Esophagus (tissue), 2 donors: ENCODE data around the gene SCARF2. TPM values are rescaled to one million over a fixed set of nuclear protein-coding genes. Genes with fewer than 3 reads are reported as not detected.

Source experiments
- H3K27ac ChIP-seq, 2 donors: one replicate each; pipeline ENCODE4 v1.5.1; 2013; ENCODE audit warnings: low read depth in 2 of 2, mild to moderate bottlenecking in 2 of 2, inconsistent platforms in 1 of 2, low read length in 1 of 2, moderate library complexity in 1 of 2
- H3K27me3 ChIP-seq, 2 donors: one replicate each; pipeline ENCODE4 v1.6.1; 2013; ENCODE audit warnings: low read length in 2 of 2, control low read depth in 1 of 2, mild to moderate bottlenecking in 1 of 2; ENCODE audit not compliant: insufficient read depth in 2 of 2, control insufficient read depth in 1 of 2
- H3K36me3 ChIP-seq, 2 donors: one replicate each; pipeline ENCODE4 v1.6.1; 2013; ENCODE audit warnings: low read length in 1 of 2; ENCODE audit not compliant: control insufficient read depth in 2 of 2, insufficient read depth in 2 of 2
- H3K4me1 ChIP-seq, 2 donors: one replicate each; pipeline ENCODE4 v1.6.1; 2013; ENCODE audit warnings: low read length in 1 of 2; ENCODE audit not compliant: control insufficient read depth in 2 of 2, insufficient read depth in 2 of 2
- H3K4me3 ChIP-seq, 2 donors: one replicate each; pipeline ENCODE4 v1.5.1; 2013; ENCODE audit warnings: low read length in 2 of 2, mild to moderate bottlenecking in 2 of 2, low read depth in 1 of 2, moderate library complexity in 1 of 2
- H3K9me3 ChIP-seq, 2 donors: one replicate each; pipeline ENCODE4 v1.6.1; 2013; ENCODE audit warnings: mild to moderate bottlenecking in 2 of 2, low read depth in 1 of 2, low read length in 1 of 2, moderate library complexity in 1 of 2; ENCODE audit not compliant: control insufficient read depth in 2 of 2, insufficient read depth in 1 of 2
- WGBS, 2 donors: extraction: QIAGEN DNeasy Blood & Tissue Kit; methylation state at CpG; one replicate each; pipeline ENCODE4 v1.1.7; 2013; 5-methylcytosine and 5-hydroxymethylcytosine counted together
- polyA plus RNA-seq, 2 donors: library from polyadenylated mRNA; stranded (reverse); fragments of 200-250 nt; gene quantifications; one replicate each; pipeline ENCODE4 v1.2.3, GENCODE V29; 2013
- donor health status: healthy with polysubstance abuse.
- donor health status: Bipolar disorder and iron deficiency.

The SCARF2 gene
- polyA plus RNA-seq, 2 donors = 0.57 to 1.0 TPM

- H3K27me3 ChIP-seq = no peaks in the 10 kb centered on the region
- peaks cover 0 to 20% of the 10 kb centered on the region in 2 donors for H3K36me3 ChIP-seq
- 93 to 95% methylated on average over 59 to 62 of the region's 62 CpGs for WGBS, 2 donors
- no peak overlapping the region for H3K27ac ChIP-seq
- no peak overlapping the region for H3K4me3 ChIP-seq
- no peaks in the 10 kb centered on the region for H3K4me1 ChIP-seq
- peaks cover 0 to 4% of the 10 kb centered on the region in 2 donors for H3K9me3 ChIP-seq
Measured at GRCh38 chr22:20405931-20406685, 31.5 kb downstream of the SCARF2 start.

GRCh38 chr22:20405291-20405930 is 32.2 kb downstream of the SCARF2 start:
- no peaks in the 10 kb centered on the region for H3K4me1 ChIP-seq
- H3K27ac ChIP-seq = no peak overlapping the region
- no peak overlapping the region for H3K4me3 ChIP-seq
- WGBS, 2 donors = 96 to 98% methylated on average over 45 of the region's 45 CpGs
- H3K36me3 ChIP-seq = peaks cover 0 to 20% of the 10 kb centered on the region in 2 donors
- H3K27me3 ChIP-seq = no peaks in the 10 kb centered on the region
- H3K9me3 ChIP-seq = peaks cover 0 to 4% of the 10 kb centered on the region in 2 donors

GRCh38 chr22:20404881-20405280 is 32.7 kb downstream of the SCARF2 start:
- H3K9me3 ChIP-seq = peaks cover 0 to 4% of the 10 kb centered on the region in 2 donors
- H3K36me3 ChIP-seq = peaks cover 0 to 20% of the 10 kb centered on the region in 2 donors
- no peaks in the 10 kb centered on the region for H3K27me3 ChIP-seq
- no peak overlapping the region for H3K27ac ChIP-seq
- no peak overlapping the region for H3K4me3 ChIP-seq
- H3K4me1 ChIP-seq = no peaks in the 10 kb centered on the region
- 94% methylated on average over 18 of the region's 18 CpGs for WGBS, 2 donors

- WGBS, 2 donors = 96 to 97% methylated on average over 6 of the region's 6 CpGs
- peaks cover 0 to 20% of the 10 kb centered on the region in 2 donors for H3K36me3 ChIP-seq
Measured at GRCh38 chr22:20403779-20404140, 33.9 kb downstream of the SCARF2 start.

GRCh38 chr22:20402960-20403778 is 34.5 kb downstream of the SCARF2 start:
- no peaks in the 10 kb centered on the region for H3K27me3 ChIP-seq
- no peak overlapping the region for H3K4me3 ChIP-seq
- no peaks in the 10 kb centered on the region for H3K4me1 ChIP-seq
- H3K27ac ChIP-seq = no peak overlapping the region
- 93 to 95% methylated on average over 9 of the region's 9 CpGs for WGBS, 2 donors
- H3K9me3 ChIP-seq = peaks cover 0 to 4% of the 10 kb centered on the region in 2 donors
- peaks cover 0 to 20% of the 10 kb centered on the region in 2 donors for H3K36me3 ChIP-seq

More at GRCh38 chr22:20403779-20404140, 33.9 kb downstream of the SCARF2 start:
- H3K4me1 ChIP-seq = no peaks in the 10 kb centered on the region
- H3K27ac ChIP-seq = no peak overlapping the region
- H3K4me3 ChIP-seq = no peak overlapping the region
- H3K27me3 ChIP-seq = no peaks in the 10 kb centered on the region
- H3K9me3 ChIP-seq = peaks cover 0 to 4% of the 10 kb centered on the region in 2 donors

- no peaks in the 10 kb centered on the region for H3K27me3 ChIP-seq
- no peak overlapping the region for H3K4me3 ChIP-seq
- 95 to 96% methylated on average over 13 of the region's 13 CpGs for WGBS, 2 donors
- no peaks in the 10 kb centered on the region for H3K4me1 ChIP-seq
- no peak overlapping the region for H3K27ac ChIP-seq
- peaks cover 0 to 18% of the 10 kb centered on the region in 2 donors for H3K36me3 ChIP-seq
- peaks cover 0 to 4% of the 10 kb centered on the region in 2 donors for H3K9me3 ChIP-seq
Measured at GRCh38 chr22:20401376-20402014, 36.1 kb downstream of the SCARF2 start.

GRCh38 chr22:20400606-20401375 is 36.8 kb downstream of the SCARF2 start:
- 91 to 95% methylated on average over 15 of the region's 15 CpGs for WGBS, 2 donors
- no peaks in the 10 kb centered on the region for H3K9me3 ChIP-seq
- H3K4me3 ChIP-seq = no peak overlapping the region
- peaks cover 0 to 11% of the 10 kb centered on the region in 2 donors for H3K36me3 ChIP-seq
- H3K27ac ChIP-seq = no peak overlapping the region
- no peaks in the 10 kb centered on the region for H3K27me3 ChIP-seq
- H3K4me1 ChIP-seq = no peaks in the 10 kb centered on the region

GRCh38 chr22:20399866-20400605 is 37.6 kb downstream of the SCARF2 start:
- Histone ChIP-seq H3K27me3 (no peaks in the 10 kb centered on the region), H3K9me3 (no peaks in the 10 kb centered on the region), H3K4me3 (no peak overlapping the region), H3K36me3 (peaks cover 0 to 5% of the 10 kb centered on the region in 2 donors), H3K27ac (no peak overlapping the region), H3K4me1 (peaks cover 0 to 5% of the 10 kb centered on the region in 2 donors)
- 65 to 81% methylated on average over 4 of the region's 4 CpGs for WGBS, 2 donors
